HepG2 (cell line): Measurements from ENCODE around the gene DTD2. TPM values are rescaled to one million over a fixed set of nuclear protein-coding genes. Genes with fewer than 3 reads are reported as not detected.

Source experiments
- AGO2 ChIP-seq: fragments of 200-400 bp; formaldehyde crosslinking; optimal IDR thresholded peaks from 2 replicates; pipeline ENCODE3; 2017; ENCODE audit warnings: mild to moderate bottlenecking, low read depth, low read length, moderate library complexity
- ARNT ChIP-seq: fragments of 450-650 bp; IDR thresholded peaks from 2 replicates; pipeline ENCODE4 v1.6.1; 2017
- BCLAF1 ChIP-seq: fragments of 450-650 bp; IDR thresholded peaks from 2 replicates; pipeline ENCODE4 v1.6.1; 2017; ENCODE audit warnings: mild to moderate bottlenecking
- KDM5A ChIP-seq: fragments of 200-600 bp; sonication (generic); IDR thresholded peaks from 2 replicates; pipeline ENCODE4 v1.7.0; 2018; ENCODE audit warnings: antibody characterized with exemption, mild to moderate bottlenecking, low read length, borderline replicate concordance
- KMT2B ChIP-seq: IDR thresholded peaks from 2 replicates; pipeline ENCODE4 v1.6.1; 2016; ENCODE audit warnings: missing genetic modification reagents, missing compliant biosample characterization
- MED1 ChIP-seq: sonication (generic); formaldehyde crosslinking; IDR thresholded peaks from 2 replicates; pipeline ENCODE4 v1.4.0; 2020; ENCODE audit warnings: missing genetic modification reagents
- ZBTB2 ChIP-seq: sonication (generic); formaldehyde crosslinking; IDR thresholded peaks from 2 replicates; pipeline ENCODE4 v1.8.0; 2022; ENCODE audit warnings: low read depth, missing genetic modification reagents
- ZNF205 ChIP-seq: IDR thresholded peaks from 2 replicates; pipeline ENCODE4 v1.6.1; 2018; ENCODE audit warnings: missing biosample characterization, missing genetic modification reagents
- ZNF276 ChIP-seq: sonication (generic); formaldehyde crosslinking; IDR thresholded peaks from 2 replicates; pipeline ENCODE4 v1.4.0; 2020; ENCODE audit warnings: mild to moderate bottlenecking, low read depth, missing genetic modification reagents
- polyA plus RNA-seq, 8 experiments: library from polyadenylated mRNA; depleted of rRNA in 3 of 8; stranded (reverse) in 7 of 8; unstranded in 1 of 8; fragments of >200 nt; fragmentation: Illumina TruSeq in 4 of 8; extraction: Trizol in 4 of 8; gene quantifications; 2 replicates each; pipeline versions ENCODE4 v1.2.1 to v1.2.3, GENCODE V29; 2011 to 2016; ENCODE audit warnings: low read depth in 4 of 8, missing spikeins in 1 of 8, mixed read lengths in 1 of 8; ENCODE audit not compliant: insufficient read depth in 1 of 8
- total RNA-seq, 5 experiments: library from RNA; depleted of rRNA; stranded (reverse); fragments of >200 nt; fragmentation: Illumina TruSeq; extraction: Trizol; gene quantifications; 2 replicates each; pipeline ENCODE4 v1.2.3, GENCODE V29; 2016; ENCODE audit warnings: low read depth in 1 of 5
- TF ChIP-seq, protein P1 (sequence below), 2 experiments: fragments of 450-650 bp in 1 of 2; sonication (generic) in 1 of 2; formaldehyde crosslinking in 1 of 2; IDR thresholded peaks; 2 replicates each; pipeline versions ENCODE4 v1.6.1 to v1.8.0; 2016 to 2022; ENCODE audit warnings: antibody characterized with exemption in 1 of 2, mild to moderate bottlenecking in 1 of 2, missing genetic modification reagents in 1 of 2

The DTD2 gene
- total and polyA plus RNA-seq, 2 of the 13 experiments (the other 11 are each of a cell fraction or from before 2014, with no cell fraction given), result 22.3 to 49.8 TPM

- TF ChIP-seq, protein P1, sequence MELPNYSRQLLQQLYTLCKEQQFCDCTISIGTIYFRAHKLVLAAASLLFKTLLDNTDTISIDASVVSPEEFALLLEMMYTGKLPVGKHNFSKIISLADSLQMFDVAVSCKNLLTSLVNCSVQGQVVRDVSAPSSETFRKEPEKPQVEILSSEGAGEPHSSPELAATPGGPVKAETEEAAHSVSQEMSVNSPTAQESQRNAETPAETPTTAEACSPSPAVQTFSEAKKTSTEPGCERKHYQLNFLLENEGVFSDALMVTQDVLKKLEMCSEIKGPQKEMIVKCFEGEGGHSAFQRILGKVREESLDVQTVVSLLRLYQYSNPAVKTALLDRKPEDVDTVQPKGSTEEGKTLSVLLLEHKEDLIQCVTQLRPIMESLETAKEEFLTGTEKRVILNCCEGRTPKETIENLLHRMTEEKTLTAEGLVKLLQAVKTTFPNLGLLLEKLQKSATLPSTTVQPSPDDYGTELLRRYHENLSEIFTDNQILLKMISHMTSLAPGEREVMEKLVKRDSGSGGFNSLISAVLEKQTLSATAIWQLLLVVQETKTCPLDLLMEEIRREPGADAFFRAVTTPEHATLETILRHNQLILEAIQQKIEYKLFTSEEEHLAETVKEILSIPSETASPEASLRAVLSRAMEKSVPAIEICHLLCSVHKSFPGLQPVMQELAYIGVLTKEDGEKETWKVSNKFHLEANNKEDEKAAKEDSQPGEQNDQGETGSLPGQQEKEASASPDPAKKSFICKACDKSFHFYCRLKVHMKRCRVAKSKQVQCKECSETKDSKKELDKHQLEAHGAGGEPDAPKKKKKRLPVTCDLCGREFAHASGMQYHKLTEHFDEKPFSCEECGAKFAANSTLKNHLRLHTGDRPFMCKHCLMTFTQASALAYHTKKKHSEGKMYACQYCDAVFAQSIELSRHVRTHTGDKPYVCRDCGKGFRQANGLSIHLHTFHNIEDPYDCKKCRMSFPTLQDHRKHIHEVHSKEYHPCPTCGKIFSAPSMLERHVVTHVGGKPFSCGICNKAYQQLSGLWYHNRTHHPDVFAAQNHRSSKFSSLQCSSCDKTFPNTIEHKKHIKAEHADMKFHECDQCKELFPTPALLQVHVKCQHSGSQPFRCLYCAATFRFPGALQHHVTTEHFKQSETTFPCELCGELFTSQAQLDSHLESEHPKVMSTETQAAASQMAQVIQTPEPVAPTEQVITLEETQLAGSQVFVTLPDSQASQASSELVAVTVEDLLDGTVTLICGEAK (IDR thresholded peaks at IDR 0.05), result no peak
- TF ChIP-seq, protein P1 (CRISPR knock-in tag; IDR thresholded peaks at IDR 0.05), result peak; percentile 93
- TF ChIP-seq KMT2B (CRISPR knock-in tag), result peak; percentile 99
- TF ChIP-seq KDM5A, result peak; percentile 87; the same call in 1 of the 2 replicates
- TF ChIP-seq BCLAF1, result no peak
- TF ChIP-seq AGO2, result peak; percentile 95
- TF ChIP-seq ARNT, result no peak
- TF ChIP-seq ZNF276 (CRISPR knock-in tag), result peak; percentile 99
- peak; percentile 95 for TF ChIP-seq MED1 (CRISPR knock-in tag)
- TF ChIP-seq ZNF205, result peak; percentile 94
- TF ChIP-seq ZBTB2 (CRISPR knock-in tag), result peak; percentile 98
These were observed 36.8 kb downstream of the DTD2 start, which contains the start of gene HEATR5A (continued) for GRCh38 chr14:31420319-31421111.
